ENCODE data around the gene MAP1LC3C. TPM values are rescaled to one million over a fixed set of nuclear protein-coding genes. Genes with fewer than 3 reads are reported as not detected.

The MAP1LC3C gene
- 1 to 10 TPM in 1 of 2 donors, under 1 TPM in 1; 0.26 to 9.6 TPM for total RNA-seq

DNA sequence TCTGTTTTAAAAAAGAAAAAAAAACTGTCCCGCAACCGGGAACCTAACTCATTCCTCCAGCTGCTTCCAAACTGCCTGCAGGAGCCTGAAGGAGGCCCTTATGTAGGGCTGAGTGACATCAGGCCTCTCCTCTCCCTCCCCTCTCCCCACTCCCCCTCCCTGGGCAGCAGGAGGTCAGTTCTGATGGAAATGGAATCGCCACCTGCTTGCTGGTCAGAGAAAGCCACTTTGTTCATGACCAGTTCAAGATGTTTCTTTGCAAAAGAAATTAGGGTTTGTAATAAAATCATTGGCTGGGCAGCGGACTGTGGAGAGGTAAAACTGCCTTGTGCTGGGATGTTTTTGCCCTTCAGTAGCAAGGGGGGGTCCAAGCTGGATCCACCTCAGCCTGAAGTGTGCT is at the start of gene MAP1LC3C:
TSS of gene MAP1LC3C (minus strand) at position 73 of the 400 bp plus-strand sequence. CDS start 90 bp downstream, outside the sequence.
- no peak within 1 kb of the TSS for H3K4me3 ChIP-seq
- 44 to 48% methylated on average over 4 of the region's 4 CpGs for WGBS, 2 donors
- DNase-seq: no peak
- intact Hi-C loops (cut with DNase I): no loop called here
- peaks cover 8% of the 10 kb centered on the region for H3K4me1 ChIP-seq
- ATAC-seq: no peak
- no peak within 1 kb of the TSS for H3K27ac ChIP-seq
- TF ChIP-seq, protein P1, sequence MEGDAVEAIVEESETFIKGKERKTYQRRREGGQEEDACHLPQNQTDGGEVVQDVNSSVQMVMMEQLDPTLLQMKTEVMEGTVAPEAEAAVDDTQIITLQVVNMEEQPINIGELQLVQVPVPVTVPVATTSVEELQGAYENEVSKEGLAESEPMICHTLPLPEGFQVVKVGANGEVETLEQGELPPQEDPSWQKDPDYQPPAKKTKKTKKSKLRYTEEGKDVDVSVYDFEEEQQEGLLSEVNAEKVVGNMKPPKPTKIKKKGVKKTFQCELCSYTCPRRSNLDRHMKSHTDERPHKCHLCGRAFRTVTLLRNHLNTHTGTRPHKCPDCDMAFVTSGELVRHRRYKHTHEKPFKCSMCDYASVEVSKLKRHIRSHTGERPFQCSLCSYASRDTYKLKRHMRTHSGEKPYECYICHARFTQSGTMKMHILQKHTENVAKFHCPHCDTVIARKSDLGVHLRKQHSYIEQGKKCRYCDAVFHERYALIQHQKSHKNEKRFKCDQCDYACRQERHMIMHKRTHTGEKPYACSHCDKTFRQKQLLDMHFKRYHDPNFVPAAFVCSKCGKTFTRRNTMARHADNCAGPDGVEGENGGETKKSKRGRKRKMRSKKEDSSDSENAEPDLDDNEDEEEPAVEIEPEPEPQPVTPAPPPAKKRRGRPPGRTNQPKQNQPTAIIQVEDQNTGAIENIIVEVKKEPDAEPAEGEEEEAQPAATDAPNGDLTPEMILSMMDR (IDR thresholded peaks at IDR 0.05): no peak
- TF ChIP-seq POLR2A (IDR thresholded peaks at IDR 0.05): no peak
- H3K9me3 ChIP-seq: no peaks in the 10 kb centered on the region
- H3K27me3 ChIP-seq: no peaks in the 10 kb centered on the region
- no peaks in the 10 kb centered on the region for H3K36me3 ChIP-seq (replicated peaks in 1 of 2; ENCODE audit: insufficient read depth in 1 of 2, low read depth in 2 of 2)

DNA sequence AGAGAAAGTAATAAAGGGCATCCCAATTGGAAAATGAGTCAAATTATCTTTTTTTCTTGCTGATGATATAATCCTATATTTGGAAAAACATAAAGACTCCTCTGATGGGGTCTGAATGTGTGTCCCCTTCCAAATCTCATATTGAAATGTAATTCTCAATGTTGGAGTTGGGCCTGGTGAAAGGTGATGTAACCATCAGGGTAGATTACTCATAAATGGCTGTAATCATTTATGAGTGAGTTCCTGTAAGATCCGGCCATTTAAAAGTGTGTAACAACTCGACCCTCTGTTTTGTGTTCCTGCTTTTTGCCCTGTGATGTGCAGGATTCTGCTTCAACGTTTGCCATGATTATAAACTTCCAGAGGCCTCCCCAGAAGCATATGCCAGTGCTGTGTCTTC is 44.3 kb upstream of the MAP1LC3C start:
- H3K4me3 ChIP-seq: no peak overlapping the region
- no peak for ATAC-seq
- 30 to 42% methylated on average over 3 of the region's 3 CpGs for WGBS, 2 donors
- DNase-seq: no peak
- no peaks in the 10 kb centered on the region for H3K36me3 ChIP-seq (replicated peaks in 1 of 2; ENCODE audit: insufficient read depth in 1 of 2, low read depth in 2 of 2)
- no peaks in the 10 kb centered on the region for H3K9me3 ChIP-seq
- TF ChIP-seq POLR2A (IDR thresholded peaks at IDR 0.05): no peak
- TF ChIP-seq, protein P1 (IDR thresholded peaks at IDR 0.05): no peak
- no peaks in the 10 kb centered on the region for H3K27me3 ChIP-seq
- H3K4me1 ChIP-seq: no peaks in the 10 kb centered on the region
- intact Hi-C loops (cut with DNase I): no loop called here
- no peak overlapping the region for H3K27ac ChIP-seq

DNA sequence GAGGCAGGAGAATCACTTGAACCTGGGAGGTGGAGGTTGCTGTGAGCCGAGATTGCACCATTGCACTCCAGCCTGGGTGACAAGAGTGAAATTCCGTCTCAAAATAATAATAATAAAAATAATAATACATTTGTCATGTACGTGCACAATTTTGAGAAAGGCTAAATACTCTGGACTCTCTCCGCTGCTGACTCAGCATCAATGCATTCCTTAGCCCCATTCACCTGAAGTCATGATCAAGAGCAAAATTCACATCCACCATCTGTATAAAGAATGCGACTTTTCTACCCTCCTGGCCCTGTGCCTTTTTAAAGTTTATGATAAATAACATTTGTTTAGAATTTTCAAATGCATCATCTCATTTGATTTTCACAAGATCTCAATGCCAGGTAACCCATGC is 35.5 kb upstream of the MAP1LC3C start:
- intact Hi-C loops (cut with DNase I): no loop called here
- no peak for ATAC-seq
- no peak for DNase-seq

DNA sequence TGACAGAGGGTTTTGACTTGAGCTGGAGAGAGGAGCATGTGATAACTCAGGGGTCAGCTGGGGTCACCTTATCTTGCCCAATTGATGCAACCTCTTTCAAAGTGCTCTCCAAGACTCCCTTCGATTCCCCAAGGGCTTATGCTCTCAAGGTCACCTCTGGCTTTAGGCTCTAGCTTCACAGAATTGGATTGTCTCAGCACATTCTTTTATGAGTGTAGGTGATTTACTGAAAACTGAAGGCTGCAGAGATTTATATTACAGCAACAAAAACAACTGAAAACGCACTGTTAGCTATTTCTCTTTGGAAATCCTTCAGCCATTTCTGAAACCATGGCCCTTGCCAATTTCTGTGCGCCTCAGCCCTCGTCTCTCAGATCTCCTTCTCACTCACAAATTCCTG is 34.5 kb upstream of the MAP1LC3C start:
- Histone ChIP-seq H3K4me3 (no peak overlapping the region), H3K36me3 (replicated peaks in 1 of 2; ENCODE audit: insufficient read depth in 1 of 2, low read depth in 2 of 2) (no peaks in the 10 kb centered on the region), H3K27me3 (no peaks in the 10 kb centered on the region), H3K9me3 (no peaks in the 10 kb centered on the region), H3K27ac (no peak overlapping the region), H3K4me1 (no peaks in the 10 kb centered on the region)
- intact Hi-C loops (cut with DNase I): no loop called here
- no peak for TF ChIP-seq POLR2A (IDR thresholded peaks at IDR 0.05)
- TF ChIP-seq, protein P1 (IDR thresholded peaks at IDR 0.05): no peak
- DNase-seq (no peak), ATAC-seq (no peak)
- 23 to 33% methylated on average over 4 of the region's 4 CpGs for WGBS, 2 donors

More for the DNA sequence above, 35.5 kb upstream of the MAP1LC3C start:
- Histone ChIP-seq H3K9me3 (no peaks in the 10 kb centered on the region), H3K27ac (no peak overlapping the region), H3K4me1 (no peaks in the 10 kb centered on the region), H3K27me3 (no peaks in the 10 kb centered on the region), H3K4me3 (no peak overlapping the region), H3K36me3 (replicated peaks in 1 of 2; ENCODE audit: insufficient read depth in 1 of 2, low read depth in 2 of 2) (no peaks in the 10 kb centered on the region)
- WGBS, 2 donors: 69 to 76% methylated on average over 5 of the region's 5 CpGs
- TF ChIP-seq, protein P1 (IDR thresholded peaks at IDR 0.05): no peak
- no peak for TF ChIP-seq POLR2A (IDR thresholded peaks at IDR 0.05)

DNA sequence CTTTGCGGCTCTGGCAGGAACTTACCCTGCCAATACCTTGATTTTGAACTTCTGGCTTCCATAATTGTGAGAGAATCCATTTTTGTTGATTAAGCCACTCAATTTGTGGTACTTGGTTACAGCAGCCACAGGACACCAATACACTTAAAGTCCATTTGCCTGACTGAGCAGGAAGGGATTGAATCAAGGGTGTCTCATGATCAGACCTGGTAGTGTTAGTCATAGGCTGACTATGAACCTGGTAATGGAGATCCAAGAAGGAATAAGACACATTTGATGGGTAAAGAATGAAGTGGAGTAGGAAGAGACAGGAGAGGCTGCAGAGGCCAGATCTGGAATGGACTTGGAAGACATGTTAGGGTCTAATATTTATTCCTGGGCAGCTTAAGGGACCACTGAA is 31.2 kb upstream of the MAP1LC3C start:
- H3K4me3 ChIP-seq: no peak overlapping the region
- TF ChIP-seq POLR2A (IDR thresholded peaks at IDR 0.05): no peak
- TF ChIP-seq, protein P1 (IDR thresholded peaks at IDR 0.05): no peak
- DNase-seq: no peak
- no peaks in the 10 kb centered on the region for H3K4me1 ChIP-seq
- no peaks in the 10 kb centered on the region for H3K36me3 ChIP-seq (replicated peaks in 1 of 2; ENCODE audit: insufficient read depth in 1 of 2, low read depth in 2 of 2)
- no peaks in the 10 kb centered on the region for H3K9me3 ChIP-seq
- no peak overlapping the region for H3K27ac ChIP-seq
- H3K27me3 ChIP-seq: no peaks in the 10 kb centered on the region
- intact Hi-C loops (cut with DNase I): no loop called here
- WGBS, 2 donors: 75 to 84% methylated on average over 1 of the region's 1 CpG
- ATAC-seq: no peak

Measured in body of pancreas (tissue), 4 donors.